Measurements from ENCODE around the gene SLC25A1. TPM values are rescaled to one million over a fixed set of nuclear protein-coding genes. Genes with fewer than 3 reads are reported as not detected.

Gene SLC25A1
- total and polyA plus RNA-seq, 2 of the 4 experiments (the other 2 are of a cell fraction): 41.0 to 56.5 TPM

- WGBS, 2 experiments (ENCODE audit: extremely low coverage in 2 of 2, insufficient read length in 1 of 2): 100% methylated on average over 2 of the region's 9 CpGs; no CpG with 5 or more reads in 1 of the 2 experiments
- H4K8ac ChIP-seq (ENCODE audit: low read depth in 2 of 2, low read length in 2 of 2): no peak overlapping the region
- no peak overlapping the region for H3K4me2 ChIP-seq (ENCODE audit: low read depth, low read length)
- H2BK120ac ChIP-seq (ENCODE audit: low read depth, low read length): no peak overlapping the region
- BruUV-seq (replicated peaks): no TSS peak
- no peak overlapping the region for H3K23ac ChIP-seq (ENCODE audit: low read depth, low read length)
- no peak overlapping the region for H3K18ac ChIP-seq (ENCODE audit: low read depth, low read length)
- H3K36me3 ChIP-seq (ENCODE audit: control insufficient read depth, insufficient read depth, low read length): no peaks in the 10 kb centered on the region; the same call in 1 of the 2 replicates
- H3K4ac ChIP-seq (ENCODE audit: low read depth, low read length): no peak overlapping the region
- no peak overlapping the region for H4K5ac ChIP-seq (ENCODE audit: low read depth, low read length)
- in situ Hi-C loops (cut with MboI; ENCODE audit: low sequenced_read_pairs) (loop anchor here (10.0 kb wide), 1 partner anchor 172 kb away; no protein-coding TSS in a partner anchor), intact Hi-C loops (cut with micrococcal nuclease) (no loop called here), dilution Hi-C loops (cut with HindIII; ENCODE audit: low sequenced_read_pairs, unreplicated experiment) (no loop called here)
- H3K27ac ChIP-seq (ENCODE audit: insufficient read depth, low read length): no peak overlapping the region
- H2BK15ac ChIP-seq (ENCODE audit: low read depth, low read length): no peak overlapping the region
- H4K91ac ChIP-seq (ENCODE audit: insufficient read depth, low read depth, low read length): no peak overlapping the region
- H2AK9ac ChIP-seq (replicated peaks; ENCODE audit: low read depth, low read length, poor library complexity): no peak overlapping the region
- peaks cover 6% of the 10 kb centered on the region; the same call in 1 of the 2 replicates for H3K9me1 ChIP-seq (ENCODE audit: insufficient read depth, low read length)
- DNase-seq: no peak
- TF ChIP-seq MAZ (IDR thresholded peaks at IDR 0.05; ENCODE audit: borderline replicate concordance, low read depth, low read length) (no peak), FOS (IDR thresholded peaks at IDR 0.05; ENCODE audit: low read depth, low read length) (no peak), USF2 (IDR thresholded peaks at IDR 0.05; ENCODE audit: low read depth, low read length) (no peak), CEBPB (IDR thresholded peaks at IDR 0.05; ENCODE audit: low read depth, low read length) (no peak), SMC3 (IDR thresholded peaks at IDR 0.05; ENCODE audit: low read depth, low read length) (no peak), CTCF (conservative IDR thresholded peaks at IDR 0.05; ENCODE audit: low read depth, low read length) (no peak)
- TF ChIP-seq, protein P1, sequence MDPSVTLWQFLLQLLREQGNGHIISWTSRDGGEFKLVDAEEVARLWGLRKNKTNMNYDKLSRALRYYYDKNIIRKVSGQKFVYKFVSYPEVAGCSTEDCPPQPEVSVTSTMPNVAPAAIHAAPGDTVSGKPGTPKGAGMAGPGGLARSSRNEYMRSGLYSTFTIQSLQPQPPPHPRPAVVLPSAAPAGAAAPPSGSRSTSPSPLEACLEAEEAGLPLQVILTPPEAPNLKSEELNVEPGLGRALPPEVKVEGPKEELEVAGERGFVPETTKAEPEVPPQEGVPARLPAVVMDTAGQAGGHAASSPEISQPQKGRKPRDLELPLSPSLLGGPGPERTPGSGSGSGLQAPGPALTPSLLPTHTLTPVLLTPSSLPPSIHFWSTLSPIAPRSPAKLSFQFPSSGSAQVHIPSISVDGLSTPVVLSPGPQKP (IDR thresholded peaks at IDR 0.05; ENCODE audit: borderline replicate concordance, low read depth, low read length): no peak
- no peak overlapping the region for H2AFZ ChIP-seq (replicated peaks; ENCODE audit: low read length, poor library complexity)
- peaks cover 8% of the 10 kb centered on the region; the same call in 1 of the 2 replicates for H3K4me1 ChIP-seq (ENCODE audit: control insufficient read depth, insufficient read depth, low read length)
- H3K9me3 ChIP-seq (ENCODE audit: control insufficient read depth, insufficient read depth, low read length): no peaks in the 10 kb centered on the region
- H2BK5ac ChIP-seq (ENCODE audit: low read depth, low read length, poor library complexity, severe bottlenecking): no peak overlapping the region
- ATAC-seq (ENCODE audit: low read depth): no peak
- no peaks in the 10 kb centered on the region; the same call in 1 of the 2 replicates for H4K20me1 ChIP-seq (ENCODE audit: insufficient read depth, low read length)
- H3K56ac ChIP-seq (ENCODE audit: extremely low read depth, insufficient read depth, low read length): no peak overlapping the region
- no peaks in the 10 kb centered on the region; a peak in 1 of 4 replicates for H3K79me1 ChIP-seq (ENCODE audit: low read depth in 1 of 2, low read length in 2 of 2)
- no peak overlapping the region for H3K14ac ChIP-seq (replicated peaks; ENCODE audit: low read depth, low read length)
- H3K9ac ChIP-seq (ENCODE audit: low read depth, low read length): no peak overlapping the region
- ChIA-PET CTCF (no interaction called here), POLR2A (ENCODE audit: unreplicated experiment) (no interaction called here)
- H3K27me3 ChIP-seq (ENCODE audit: control insufficient read depth, insufficient read depth, low read length): no peaks in the 10 kb centered on the region
- H2BK20ac ChIP-seq (ENCODE audit: low read depth, low read length): no peak overlapping the region
- no peak overlapping the region for H3K4me3 ChIP-seq (ENCODE audit: insufficient read depth, low read depth, low read length)
- H2AK5ac ChIP-seq (ENCODE audit: low read depth, low read length): no peak overlapping the region
These were observed 4.7 kb upstream of the SLC25A1 start for GRCh38 chr22:19183216-19183615.
